ENCODE results near the gene WHAMM.

WHAMM gene

DNA sequence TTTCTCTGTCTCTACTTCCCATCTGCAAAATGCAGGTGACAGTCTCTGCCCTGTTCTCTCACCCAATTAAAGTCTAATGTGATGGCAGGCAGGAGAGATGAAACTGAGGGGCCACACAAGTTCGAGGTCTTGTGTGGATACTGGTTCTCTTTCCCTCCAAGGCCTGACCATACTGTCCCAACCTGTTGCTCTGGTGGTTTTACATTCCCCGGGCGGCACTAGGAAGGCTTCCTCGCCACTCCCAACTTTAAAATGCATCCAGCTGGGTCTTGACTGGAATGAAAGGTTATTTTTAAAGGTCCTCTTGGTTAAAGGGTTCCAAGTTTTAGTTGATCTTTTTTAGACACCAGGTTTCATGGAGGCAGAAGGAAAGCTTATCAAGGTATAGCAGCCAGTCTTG lies 37.2 kb downstream of the WHAMM start:
- H3K4me2 ChIP-seq (ENCODE audit: low read length), result no peak overlapping the region
- H3K4me3 ChIP-seq (ENCODE audit: low read length), result no peak overlapping the region
- no peak overlapping the region for H3K9ac ChIP-seq (ENCODE audit: low read depth, low read length)

DNA sequence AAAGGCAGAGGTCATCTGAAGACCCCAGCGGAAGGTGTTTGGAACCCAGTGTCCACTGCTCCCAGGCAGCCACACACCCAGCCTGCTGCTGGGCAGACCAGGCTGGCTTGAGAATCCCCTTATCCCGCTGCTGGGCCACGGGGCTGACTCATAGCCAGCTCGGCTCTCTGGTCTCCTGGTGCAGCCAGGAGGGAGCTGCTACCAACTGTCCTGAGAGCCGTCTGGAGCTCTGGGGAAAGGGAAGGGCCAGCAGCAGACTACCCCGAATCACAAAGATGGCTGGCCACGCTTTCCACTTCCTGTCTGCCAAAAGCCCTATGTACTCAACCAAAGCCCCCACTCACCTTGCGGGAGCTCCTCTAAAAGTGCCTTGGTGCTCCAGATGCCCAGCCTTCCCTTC lies 38.3 kb downstream of the WHAMM start:
- Histone ChIP-seq H3K4me3 (ENCODE audit: low read length) (no peak overlapping the region), H3K27me3 (ENCODE audit: control insufficient read depth, insufficient read depth, low read length) (no peaks in the 10 kb centered on the region), H3K4me2 (ENCODE audit: low read length) (no peak overlapping the region), H3K9me3 (replicated peaks; ENCODE audit: low read length) (no peaks in the 10 kb centered on the region), H3K36me3 (ENCODE audit: insufficient read depth, low read length) (no peaks in the 10 kb centered on the region), H3K9ac (ENCODE audit: low read depth, low read length) (no peak overlapping the region), H3K4me1 (ENCODE audit: control insufficient read depth, insufficient read depth, low read length) (peaks cover 13% of the 10 kb centered on the region)

More for the DNA sequence above, 37.2 kb downstream of the WHAMM start:
- Histone ChIP-seq H3K4me1 (ENCODE audit: control insufficient read depth, insufficient read depth, low read length) (peaks cover 13% of the 10 kb centered on the region), H3K36me3 (ENCODE audit: insufficient read depth, low read length) (no peaks in the 10 kb centered on the region), H3K27me3 (ENCODE audit: control insufficient read depth, insufficient read depth, low read length) (no peaks in the 10 kb centered on the region), H3K9me3 (replicated peaks; ENCODE audit: low read length) (no peaks in the 10 kb centered on the region)

DNA sequence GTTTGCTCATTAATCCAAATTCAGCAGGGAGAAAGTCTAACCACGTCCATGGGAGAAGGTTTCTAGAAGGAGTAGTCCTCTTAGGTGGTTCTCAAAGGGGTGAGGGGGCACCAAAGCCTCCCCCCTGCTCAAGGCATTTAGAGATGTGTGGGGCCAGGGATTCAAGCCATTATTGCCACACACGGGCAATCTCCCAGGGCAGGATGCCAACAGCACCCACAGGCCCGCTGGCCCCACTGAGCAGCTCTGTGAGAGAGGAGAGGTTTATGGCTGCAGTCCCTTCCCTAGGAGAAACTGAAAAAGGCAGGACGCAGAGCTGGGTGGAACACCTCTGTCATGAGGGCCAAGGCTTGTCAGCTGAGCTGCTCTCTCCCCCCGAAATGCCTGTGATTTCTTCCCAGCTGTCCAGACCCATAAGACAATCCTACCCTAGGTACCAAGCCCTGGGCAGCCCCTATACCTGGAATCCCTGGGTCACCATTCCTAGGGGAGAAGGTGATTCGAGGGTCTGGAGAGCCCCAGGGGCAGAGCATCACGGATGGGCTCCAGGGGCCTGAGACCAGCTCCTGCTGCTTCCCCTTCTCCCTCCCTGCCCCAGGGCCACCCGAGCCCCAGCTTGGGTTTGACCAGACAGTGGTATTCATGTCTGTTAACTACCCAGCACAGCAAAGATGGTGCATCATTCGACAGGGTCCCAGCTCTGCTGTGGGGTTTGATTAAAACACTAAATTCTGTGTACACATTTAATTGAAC lies 39.0 kb downstream of the WHAMM start:
- no peaks in the 10 kb centered on the region for H3K27me3 ChIP-seq (ENCODE audit: control insufficient read depth, insufficient read depth, low read length)
- no peak overlapping the region for H3K9ac ChIP-seq (ENCODE audit: low read depth, low read length)
- H3K4me3 ChIP-seq (ENCODE audit: low read length), result no peak overlapping the region
- H3K4me2 ChIP-seq (ENCODE audit: low read length), result no peak overlapping the region
- no peaks in the 10 kb centered on the region for H3K9me3 ChIP-seq (replicated peaks; ENCODE audit: low read length)
- H3K4me1 ChIP-seq (ENCODE audit: control insufficient read depth, insufficient read depth, low read length), result peaks cover 13% of the 10 kb centered on the region
- no peaks in the 10 kb centered on the region for H3K36me3 ChIP-seq (ENCODE audit: insufficient read depth, low read length)

DNA sequence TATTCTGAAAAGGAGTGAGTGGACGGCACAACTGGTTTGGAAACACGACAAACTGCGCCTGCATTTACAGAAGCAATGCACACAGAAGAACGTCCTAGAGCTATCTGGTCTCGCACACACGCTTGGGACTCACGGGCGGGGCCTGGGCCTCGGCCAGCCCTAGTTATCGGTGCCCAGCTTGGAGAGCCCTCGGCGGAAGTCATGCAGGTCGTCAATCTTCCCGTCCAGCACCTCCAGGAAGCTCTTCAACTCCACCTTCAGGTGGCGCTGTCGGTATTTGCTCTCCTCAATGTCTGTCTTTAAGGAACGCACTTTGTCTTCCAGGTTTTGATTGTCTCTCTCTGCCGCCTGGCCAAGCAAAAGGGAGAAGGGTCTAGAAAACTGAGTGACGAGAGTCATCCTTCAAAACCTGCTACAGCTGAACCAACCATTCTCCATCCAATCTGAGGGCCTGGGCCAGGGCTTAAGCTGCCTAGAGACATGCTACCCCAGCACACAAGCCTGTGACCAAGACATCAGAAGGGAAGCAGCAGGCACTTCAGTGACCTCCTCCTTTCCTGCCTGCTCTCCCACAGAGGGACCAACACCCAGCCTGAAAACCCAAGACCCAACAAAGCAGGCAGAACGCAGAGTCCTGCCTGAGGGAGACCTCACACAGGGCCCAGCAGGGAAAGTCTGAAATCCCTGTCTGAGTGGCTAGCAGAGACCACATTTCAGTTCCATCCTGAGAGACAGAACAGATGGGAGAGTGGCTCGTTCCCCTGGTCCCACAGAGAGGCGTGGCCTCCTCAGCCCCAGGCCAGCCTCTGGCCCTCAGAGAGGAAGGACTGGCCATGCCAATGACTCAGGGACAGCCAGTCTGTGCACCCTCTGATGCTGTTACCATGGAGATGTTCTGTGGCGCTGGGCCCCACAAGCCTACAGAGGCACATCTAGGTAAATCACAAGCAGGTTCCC lies 40.4 kb downstream of the WHAMM start:
- Histone ChIP-seq H3K4me1 (ENCODE audit: control insufficient read depth, insufficient read depth, low read length) (peaks cover 13% of the 10 kb centered on the region), H3K9me3 (replicated peaks; ENCODE audit: low read length) (no peaks in the 10 kb centered on the region), H3K9ac (ENCODE audit: low read depth, low read length) (peak overlapping the region; percentile 51), H3K4me2 (ENCODE audit: low read length) (peak overlapping the region; percentile 70), H3K4me3 (ENCODE audit: low read length) (peak overlapping the region; percentile 18), H3K36me3 (ENCODE audit: insufficient read depth, low read length) (no peaks in the 10 kb centered on the region), H3K27me3 (ENCODE audit: control insufficient read depth, insufficient read depth, low read length) (no peaks in the 10 kb centered on the region)

DNA sequence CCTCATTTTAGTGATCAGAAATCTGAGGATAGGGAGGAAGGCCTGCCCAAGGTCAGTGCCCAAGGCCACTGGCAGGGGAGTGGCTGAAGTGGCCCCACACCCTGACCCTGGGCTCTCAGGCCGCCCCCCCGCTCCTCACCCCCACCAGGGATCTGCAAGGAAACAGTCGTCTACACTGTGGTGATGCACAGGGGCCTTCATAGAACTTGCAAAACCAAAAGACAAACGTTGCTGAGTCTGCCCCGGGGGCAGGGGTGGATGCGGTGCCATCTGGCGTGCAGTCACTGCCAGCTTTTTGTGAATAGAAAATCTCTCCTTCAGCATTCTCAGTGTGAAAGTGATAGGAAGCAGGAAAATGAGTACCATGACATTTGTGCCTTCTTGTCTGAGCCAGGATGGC lies 41.3 kb downstream of the WHAMM start:
- peaks cover 13% of the 10 kb centered on the region for H3K4me1 ChIP-seq (ENCODE audit: control insufficient read depth, insufficient read depth, low read length)
- no peaks in the 10 kb centered on the region for H3K36me3 ChIP-seq (ENCODE audit: insufficient read depth, low read length)
- H3K27me3 ChIP-seq (ENCODE audit: control insufficient read depth, insufficient read depth, low read length), result no peaks in the 10 kb centered on the region
- H3K4me3 ChIP-seq (ENCODE audit: low read length), result no peak overlapping the region
- no peak overlapping the region for H3K9ac ChIP-seq (ENCODE audit: low read depth, low read length)
- H3K4me2 ChIP-seq (ENCODE audit: low read length), result no peak overlapping the region
- no peaks in the 10 kb centered on the region for H3K9me3 ChIP-seq (replicated peaks; ENCODE audit: low read length)

DNA sequence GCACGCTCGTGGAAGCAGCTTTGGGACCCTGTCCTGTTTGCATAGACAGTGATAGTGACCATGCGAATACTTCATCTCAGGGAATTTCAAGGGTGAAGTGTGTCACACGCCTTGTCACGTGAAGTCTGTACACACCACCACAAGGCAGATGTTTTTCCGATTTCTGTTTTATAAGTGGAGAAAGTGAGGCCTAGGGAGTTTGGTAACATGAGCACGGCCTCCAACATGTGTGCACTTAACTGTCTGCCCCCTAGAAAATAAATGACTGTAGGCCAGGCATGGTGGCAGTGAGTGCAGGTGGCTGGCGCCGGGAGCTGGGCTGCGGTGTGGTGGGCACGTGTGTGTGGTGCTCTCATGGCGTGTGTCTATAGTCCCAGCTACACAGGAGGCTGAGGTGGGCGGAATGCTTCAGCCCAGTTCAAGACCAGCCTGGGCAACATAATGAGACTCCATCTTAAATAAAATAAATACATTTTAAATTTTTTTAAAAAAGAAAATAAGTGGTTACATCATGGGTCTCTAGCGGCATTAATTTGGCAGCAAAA lies 42.0 kb downstream of the WHAMM start:
- Histone ChIP-seq H3K9ac (ENCODE audit: low read depth, low read length) (no peak overlapping the region), H3K9me3 (replicated peaks; ENCODE audit: low read length) (no peaks in the 10 kb centered on the region), H3K4me1 (ENCODE audit: control insufficient read depth, insufficient read depth, low read length) (peaks cover 13% of the 10 kb centered on the region), H3K27me3 (ENCODE audit: control insufficient read depth, insufficient read depth, low read length) (no peaks in the 10 kb centered on the region), H3K4me2 (ENCODE audit: low read length) (no peak overlapping the region), H3K4me3 (ENCODE audit: low read length) (no peak overlapping the region), H3K36me3 (ENCODE audit: insufficient read depth, low read length) (no peaks in the 10 kb centered on the region)

DNA sequence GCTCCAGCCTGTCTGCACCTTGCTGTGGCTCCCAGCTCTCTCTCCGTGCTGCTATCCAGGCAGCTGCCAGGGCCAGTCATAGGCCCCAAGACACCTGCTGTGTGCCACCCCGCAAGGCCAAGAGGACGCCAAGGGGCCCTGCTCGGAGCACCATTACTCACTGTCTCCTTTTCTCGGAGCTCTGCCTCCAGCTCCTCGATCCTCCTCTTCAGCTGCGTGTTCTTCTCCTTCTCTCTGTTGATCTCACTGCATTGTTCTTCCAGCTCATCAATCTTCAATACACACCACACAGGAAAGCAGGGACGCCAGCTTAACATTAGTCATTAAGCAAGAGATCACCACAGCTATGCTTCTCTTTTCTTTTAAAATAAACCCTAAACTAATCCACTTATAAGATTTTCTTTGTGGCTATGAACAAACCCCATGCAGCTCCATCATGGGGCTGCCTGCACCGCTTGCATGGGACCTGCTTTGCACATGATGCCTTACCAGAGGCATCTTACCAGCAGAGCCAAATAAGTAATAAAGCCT lies 42.6 kb downstream of the WHAMM start:
- Histone ChIP-seq H3K4me2 (ENCODE audit: low read length) (no peak overlapping the region), H3K9ac (ENCODE audit: low read depth, low read length) (no peak overlapping the region), H3K36me3 (ENCODE audit: insufficient read depth, low read length) (no peaks in the 10 kb centered on the region), H3K27me3 (ENCODE audit: control insufficient read depth, insufficient read depth, low read length) (no peaks in the 10 kb centered on the region), H3K4me1 (ENCODE audit: control insufficient read depth, insufficient read depth, low read length) (peaks cover 13% of the 10 kb centered on the region), H3K4me3 (ENCODE audit: low read length) (no peak overlapping the region), H3K9me3 (replicated peaks; ENCODE audit: low read length) (no peaks in the 10 kb centered on the region)

DNA sequence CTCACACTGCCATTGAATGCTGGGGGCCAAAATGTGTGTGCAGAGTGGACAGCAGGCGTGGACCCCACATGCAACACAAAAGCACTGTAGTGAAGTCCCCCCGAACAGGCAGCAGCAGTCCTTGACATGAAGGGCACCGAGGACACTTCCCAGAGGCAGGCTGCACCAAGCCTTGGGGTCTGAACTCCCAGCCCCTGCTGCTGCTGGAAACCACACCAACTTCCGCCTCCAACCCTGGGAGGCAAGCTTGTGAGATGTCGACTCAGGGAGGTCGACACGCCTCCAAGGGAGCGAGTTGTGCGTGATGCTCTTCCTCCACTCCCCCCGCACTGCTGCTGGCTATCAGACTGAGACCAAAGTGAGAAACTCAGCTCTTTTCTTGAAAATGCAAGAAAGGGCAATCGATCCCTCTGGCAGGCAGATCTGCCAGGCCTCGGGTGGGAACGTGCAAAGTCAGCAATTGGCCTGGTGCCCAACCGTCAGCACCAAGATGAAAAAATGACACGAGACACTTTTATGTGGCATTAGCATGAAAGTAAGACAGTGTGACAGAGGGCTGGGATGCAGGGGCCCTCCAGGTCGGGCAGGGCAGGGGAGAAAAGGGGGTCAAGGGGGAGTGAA lies 43.6 kb downstream of the WHAMM start:
- no peak overlapping the region for H3K4me2 ChIP-seq (ENCODE audit: low read length)
- H3K4me3 ChIP-seq (ENCODE audit: low read length), result no peak overlapping the region
- H3K9ac ChIP-seq (ENCODE audit: low read depth, low read length), result no peak overlapping the region
- no peaks in the 10 kb centered on the region for H3K36me3 ChIP-seq (ENCODE audit: insufficient read depth, low read length)
- no peaks in the 10 kb centered on the region for H3K27me3 ChIP-seq (ENCODE audit: control insufficient read depth, insufficient read depth, low read length)
- H3K4me1 ChIP-seq (ENCODE audit: control insufficient read depth, insufficient read depth, low read length), result peaks cover 13% of the 10 kb centered on the region
- no peaks in the 10 kb centered on the region for H3K9me3 ChIP-seq (replicated peaks; ENCODE audit: low read length)

DNA sequence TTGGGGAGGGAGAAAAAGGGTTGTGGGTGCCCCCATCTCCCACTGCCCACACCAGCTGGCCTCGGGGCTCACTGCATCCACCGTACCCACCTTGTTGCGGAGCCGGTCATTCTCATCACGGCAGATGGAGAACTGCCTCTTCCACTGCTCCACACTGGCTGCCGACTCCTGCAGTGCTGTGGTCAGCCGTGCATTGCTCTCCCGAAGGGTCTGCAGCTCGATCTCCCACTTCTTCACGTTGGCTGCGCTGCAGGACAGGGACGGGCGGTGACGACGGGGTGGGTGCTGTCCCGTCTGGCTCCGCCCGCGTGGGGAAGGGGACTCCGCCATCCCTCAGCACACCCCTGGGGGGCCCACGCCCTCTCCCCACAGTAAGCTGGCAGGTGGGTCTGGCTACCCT lies 45.1 kb downstream of the WHAMM start:
- H3K9me3 ChIP-seq (replicated peaks; ENCODE audit: low read length), result no peaks in the 10 kb centered on the region
- no peaks in the 10 kb centered on the region for H3K27me3 ChIP-seq (ENCODE audit: control insufficient read depth, insufficient read depth, low read length)
- no peak overlapping the region for H3K4me2 ChIP-seq (ENCODE audit: low read length)
- no peak overlapping the region for H3K9ac ChIP-seq (ENCODE audit: low read depth, low read length)
- H3K36me3 ChIP-seq (ENCODE audit: insufficient read depth, low read length), result no peaks in the 10 kb centered on the region
- H3K4me1 ChIP-seq (ENCODE audit: control insufficient read depth, insufficient read depth, low read length), result peaks cover 10% of the 10 kb centered on the region
- no peak overlapping the region for H3K4me3 ChIP-seq (ENCODE audit: low read length)

DNA sequence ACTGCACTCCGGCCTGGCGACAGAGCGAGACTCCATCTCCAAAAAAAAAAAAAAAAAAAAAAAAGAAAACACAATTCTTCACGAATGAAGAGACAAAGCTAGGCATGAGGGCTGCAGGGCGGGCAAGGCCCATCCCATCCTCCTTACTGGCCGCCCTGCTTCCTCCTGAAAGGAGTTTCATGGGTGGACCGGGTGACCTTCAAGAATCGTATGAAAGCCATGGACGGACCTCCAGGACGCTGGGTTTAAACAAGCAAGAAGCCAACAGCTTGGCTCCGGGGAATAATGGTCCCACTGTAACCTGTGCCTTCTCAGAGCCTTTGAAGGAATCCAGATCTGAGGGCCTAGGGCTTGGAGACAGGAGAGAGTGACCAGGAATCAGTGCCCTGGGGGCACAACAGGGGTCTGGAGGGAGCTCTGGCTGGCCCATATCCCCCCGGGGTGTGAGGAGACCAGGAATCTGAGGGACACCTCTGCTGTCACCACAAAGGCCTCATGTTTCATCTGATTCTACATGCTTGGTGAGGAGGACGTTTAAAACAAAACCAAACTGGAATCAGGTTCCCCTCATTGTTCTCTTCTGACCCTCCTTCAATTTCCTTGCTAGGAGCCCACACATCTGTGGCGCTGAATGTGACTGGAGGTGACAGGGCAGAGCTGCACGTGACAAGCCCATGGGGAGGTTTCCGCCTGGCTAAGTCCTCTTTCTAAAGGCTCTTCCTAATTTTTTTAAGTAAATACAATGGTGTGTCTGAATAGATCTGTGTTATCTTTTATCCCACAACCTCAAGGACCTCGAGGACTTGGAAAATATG lies 46.1 kb downstream of the WHAMM start:
- H3K36me3 ChIP-seq (ENCODE audit: insufficient read depth, low read length), result no peaks in the 10 kb centered on the region
- no peaks in the 10 kb centered on the region for H3K27me3 ChIP-seq (ENCODE audit: control insufficient read depth, insufficient read depth, low read length)
- H3K9me3 ChIP-seq (replicated peaks; ENCODE audit: low read length), result no peaks in the 10 kb centered on the region
- no peak overlapping the region for H3K4me2 ChIP-seq (ENCODE audit: low read length)
- peaks cover 2% of the 10 kb centered on the region for H3K4me1 ChIP-seq (ENCODE audit: control insufficient read depth, insufficient read depth, low read length)
- no peak overlapping the region for H3K9ac ChIP-seq (ENCODE audit: low read depth, low read length)
- no peak overlapping the region for H3K4me3 ChIP-seq (ENCODE audit: low read length)

All from skeletal muscle satellite cell (primary cell).